CD4-positive, alpha-beta T cell treated with Interleukin-2 at 100 ng/mL for 4 hours (primary cell): Measurements from ENCODE around the gene SLC46A1.
"Not testable (repeated sequence)": the region's sequence is repeated elsewhere in the genome, so short reads cannot be mapped to it uniquely, and the experiment has no call there.

Experiments used
- DNase-seq: peaks from one replicate; pipeline ENCODE4 v3.0.0-alpha.2; 2020; ENCODE audit warnings: low spot score

Gene SLC46A1

GRCh38 chr17:28405632-28406472 lies at the start of gene SLC46A1:
SLC46A1 (minus strand) TSS chr17:28406212; CDS start chr17:28406114, 98 bp downstream.
- peak; percentile 27 for DNase-seq

GRCh38 chr17:28449859-28450258 lies 43.8 kb upstream of the SLC46A1 start:
- no peak for DNase-seq

- no peak for DNase-seq
Measured at GRCh38 chr17:28447396-28447760, 41.4 kb upstream of the SLC46A1 start.

- DNase-seq: no peak
Measured at GRCh38 chr17:28446716-28447395, 40.8 kb upstream of the SLC46A1 start.

- DNase-seq: no peak
Measured at GRCh38 chr17:28443901-28444638, 38.1 kb upstream of the SLC46A1 start.

GRCh38 chr17:28434326-28434725 lies 28.3 kb upstream of the SLC46A1 start:
- not testable (repeated sequence) for DNase-seq

GRCh38 chr17:28433721-28434120 lies 27.7 kb upstream of the SLC46A1 start:
- DNase-seq: no peak

- not testable (repeated sequence) for DNase-seq
Measured at GRCh38 chr17:28427982-28428381, 22.0 kb upstream of the SLC46A1 start.

GRCh38 chr17:28427371-28427770 lies 21.4 kb upstream of the SLC46A1 start:
- no peak for DNase-seq

- DNase-seq: no peak
Measured at GRCh38 chr17:28426081-28426519, 20.1 kb upstream of the SLC46A1 start.

- no peak for DNase-seq
Measured at GRCh38 chr17:28425206-28425605, 19.2 kb upstream of the SLC46A1 start.

- no peak for DNase-seq
Measured at GRCh38 chr17:28421787-28422305, 15.8 kb upstream of the SLC46A1 start.

- DNase-seq: peak; percentile 64
Measured at GRCh38 chr17:28416703-28417311, 10.8 kb upstream of the SLC46A1 start.

- no peak for DNase-seq
Measured at GRCh38 chr17:28415886-28416285, 9.9 kb upstream of the SLC46A1 start.

- no peak for DNase-seq
Measured at GRCh38 chr17:28413804-28414203, 7.8 kb upstream of the SLC46A1 start.

GRCh38 chr17:28412099-28412498 lies 6.1 kb upstream of the SLC46A1 start:
- DNase-seq: no peak

- no peak for DNase-seq
Measured at GRCh38 chr17:28407974-28408306, 1.9 kb upstream of the SLC46A1 start.

- no peak for DNase-seq
Measured at GRCh38 chr17:28407130-28407973, 1.3 kb upstream of the SLC46A1 start.

GRCh38 chr17:28406473-28406814 lies 432 bp upstream of the SLC46A1 start:
- DNase-seq: no peak

GRCh38 chr17:28404812-28405570 lies 1.0 kb downstream of the SLC46A1 start:
- no peak for DNase-seq

GRCh38 chr17:28404461-28404811 lies 1.6 kb downstream of the SLC46A1 start:
- no peak for DNase-seq
